SK-N-SH treated with all-trans-retinoic acid at 6 μM for 48 hours (cell line): ENCODE results near the gene CARS1.

Experiments
- ATAC-seq: fragments of 200-7000 bp; cut with Tn5 transposase; 3 replicates; pipeline ENCODE4 v1.9.1; 2020; ENCODE audit warnings: mild to moderate bottlenecking, moderate library complexity
- ARNTL ChIP-seq: fragments of 450-650 bp; formaldehyde crosslinking; IDR thresholded peaks from 2 replicates; pipeline ENCODE4 v1.5.0; 2020; ENCODE audit warnings: low read depth, mild to moderate bottlenecking, moderate library complexity, borderline replicate concordance
- BACH2 ChIP-seq: fragments of 250-450 bp; sonication (Bioruptor Pico); IDR thresholded peaks from 2 replicates; pipeline ENCODE4 v1.9.0; 2021; ENCODE audit warnings: mild to moderate bottlenecking, borderline replicate concordance
- CREB5 ChIP-seq: fragments of 250-450 bp; sonication (Bioruptor Pico); IDR thresholded peaks from 2 replicates; pipeline ENCODE4 v1.5.1; 2020; ENCODE audit warnings: low read depth, mild to moderate bottlenecking, moderate library complexity
- CSDC2 ChIP-seq: fragments of 250-450 bp; sonication (Bioruptor Pico); IDR thresholded peaks from 2 replicates; pipeline ENCODE4 v1.5.0; 2020; ENCODE audit warnings: mild to moderate bottlenecking, moderate library complexity
- CSRNP3 ChIP-seq: fragments of 250-450 bp; sonication (Bioruptor Pico); IDR thresholded peaks from 2 replicates; pipeline ENCODE4 v1.5.1; 2021; ENCODE audit warnings: mild to moderate bottlenecking, moderate library complexity
- ESRRG ChIP-seq: fragments of 250-450 bp; sonication (Bioruptor Pico); IDR thresholded peaks from 2 replicates; pipeline ENCODE4 v1.6.1; 2021; ENCODE audit warnings: mild to moderate bottlenecking
- GLIS3 ChIP-seq: fragments of 250-450 bp; sonication (Bioruptor Pico); IDR thresholded peaks from 2 replicates; pipeline ENCODE4 v1.5.0; 2020; ENCODE audit warnings: mild to moderate bottlenecking, moderate library complexity
- ISL1 ChIP-seq: fragments of 250-450 bp; sonication (Bioruptor Pico); IDR thresholded peaks from 2 replicates; pipeline ENCODE4 v2.1.2; 2022; ENCODE audit warnings: mild to moderate bottlenecking, moderate library complexity
- OSR1 ChIP-seq: fragments of 250-450 bp; sonication (Bioruptor Pico); IDR thresholded peaks from 2 replicates; pipeline ENCODE4 v1.8.0; 2022; ENCODE audit warnings: moderate library complexity, mild to moderate bottlenecking, inconsistent platforms
- PPARA ChIP-seq: fragments of 250-450 bp; sonication (Bioruptor Pico); IDR thresholded peaks from 2 replicates; pipeline ENCODE4 v1.5.0; 2020; ENCODE audit warnings: mild to moderate bottlenecking, borderline replicate concordance
- RARB ChIP-seq: fragments of 250-450 bp; sonication (Bioruptor Pico); IDR thresholded peaks from 2 replicates; pipeline ENCODE4 v1.8.0; 2021; ENCODE audit warnings: mild to moderate bottlenecking, moderate library complexity
- SNAI2 ChIP-seq: fragments of 250-450 bp; sonication (Bioruptor Pico); IDR thresholded peaks from 2 replicates; pipeline ENCODE4 v1.5.0; 2020; ENCODE audit warnings: mild to moderate bottlenecking, moderate library complexity
- TCF4 ChIP-seq: fragments of 250-450 bp; sonication (Bioruptor Pico); IDR thresholded peaks from 2 replicates; pipeline ENCODE4 v1.8.0; 2021; ENCODE audit warnings: mild to moderate bottlenecking, moderate library complexity, borderline replicate concordance
- TOX ChIP-seq: fragments of 250-450 bp; sonication (Bioruptor Pico); IDR thresholded peaks from 2 replicates; pipeline ENCODE4 v1.8.0; 2021; ENCODE audit warnings: mild to moderate bottlenecking, moderate library complexity, borderline replicate concordance
- ZC3H10 ChIP-seq: fragments of 250-450 bp; sonication (Bioruptor Pico); IDR thresholded peaks from 2 replicates; pipeline ENCODE4 v1.5.1; 2021; ENCODE audit warnings: mild to moderate bottlenecking, moderate library complexity
- ZFP3 ChIP-seq: fragments of 250-450 bp; sonication (Bioruptor Pico); IDR thresholded peaks from 2 replicates; pipeline ENCODE4 v1.5.0; 2020; ENCODE audit warnings: mild to moderate bottlenecking, moderate library complexity
- ZFP30 ChIP-seq: fragments of 450-650 bp; formaldehyde crosslinking; IDR thresholded peaks from 2 replicates; pipeline ENCODE4 v1.5.0; 2022; ENCODE audit warnings: mild to moderate bottlenecking, moderate library complexity
- ZNF565 ChIP-seq: fragments of 450-650 bp; formaldehyde crosslinking; conservative IDR thresholded peaks from 2 replicates; pipeline ENCODE4 v1.5.0; 2020; ENCODE audit warnings: low read depth, mild to moderate bottlenecking, moderate library complexity
- ZNF70 ChIP-seq: fragments of 450-650 bp; formaldehyde crosslinking; IDR thresholded peaks from 2 replicates; pipeline ENCODE4 v1.5.0; 2020; ENCODE audit warnings: mild to moderate bottlenecking, moderate library complexity
- ZNF8 ChIP-seq: fragments of 450-650 bp; formaldehyde crosslinking; IDR thresholded peaks from 2 replicates; pipeline ENCODE4 v1.5.0; 2020; ENCODE audit warnings: mild to moderate bottlenecking, moderate library complexity
- TF ChIP-seq, protein P1 (sequence below): fragments of 250-450 bp; sonication (Bioruptor Pico); IDR thresholded peaks from 2 replicates; pipeline ENCODE4 v1.8.0; 2020; ENCODE audit warnings: mild to moderate bottlenecking, moderate library complexity, borderline replicate concordance
- TF ChIP-seq, protein P2 (sequence below): fragments of 250-450 bp; sonication (Bioruptor Pico); IDR thresholded peaks from 2 replicates; pipeline ENCODE4 v1.8.0; 2021; ENCODE audit warnings: low read depth, mild to moderate bottlenecking, moderate library complexity, borderline replicate concordance

The CARS1 gene

GRCh38 chr11:3010521-3011275, 46.5 kb downstream of the CARS1 start:
- TF ChIP-seq ZNF565 = no peak
- no peak for TF ChIP-seq CREB5 (CRISPR knock-in tag)
- TF ChIP-seq ZFP30 (CRISPR knock-in tag) = no peak
- TF ChIP-seq BACH2 = no peak
- no peak for TF ChIP-seq OSR1 (CRISPR knock-in tag)
- TF ChIP-seq CSDC2 = no peak
- no peak for TF ChIP-seq GLIS3 (CRISPR knock-in tag)
- no peak for TF ChIP-seq ISL1
- no peak for TF ChIP-seq ZNF8 (CRISPR knock-in tag)
- TF ChIP-seq TOX (CRISPR knock-in tag) = no peak
- TF ChIP-seq, protein P1, sequence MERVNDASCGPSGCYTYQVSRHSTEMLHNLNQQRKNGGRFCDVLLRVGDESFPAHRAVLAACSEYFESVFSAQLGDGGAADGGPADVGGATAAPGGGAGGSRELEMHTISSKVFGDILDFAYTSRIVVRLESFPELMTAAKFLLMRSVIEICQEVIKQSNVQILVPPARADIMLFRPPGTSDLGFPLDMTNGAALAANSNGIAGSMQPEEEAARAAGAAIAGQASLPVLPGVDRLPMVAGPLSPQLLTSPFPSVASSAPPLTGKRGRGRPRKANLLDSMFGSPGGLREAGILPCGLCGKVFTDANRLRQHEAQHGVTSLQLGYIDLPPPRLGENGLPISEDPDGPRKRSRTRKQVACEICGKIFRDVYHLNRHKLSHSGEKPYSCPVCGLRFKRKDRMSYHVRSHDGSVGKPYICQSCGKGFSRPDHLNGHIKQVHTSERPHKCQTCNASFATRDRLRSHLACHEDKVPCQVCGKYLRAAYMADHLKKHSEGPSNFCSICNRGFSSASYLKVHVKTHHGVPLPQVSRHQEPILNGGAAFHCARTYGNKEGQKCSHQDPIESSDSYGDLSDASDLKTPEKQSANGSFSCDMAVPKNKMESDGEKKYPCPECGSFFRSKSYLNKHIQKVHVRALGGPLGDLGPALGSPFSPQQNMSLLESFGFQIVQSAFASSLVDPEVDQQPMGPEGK (CRISPR knock-in tag) = no peak
- TF ChIP-seq RARB (CRISPR knock-in tag) = no peak
- no peak for TF ChIP-seq ZC3H10 (CRISPR knock-in tag)
- no peak for TF ChIP-seq TCF4 (CRISPR knock-in tag)
- no peak for TF ChIP-seq ZFP3 (CRISPR knock-in tag)
- no peak for TF ChIP-seq ESRRG
- TF ChIP-seq PPARA (CRISPR knock-in tag) = no peak
- TF ChIP-seq ZNF70 = no peak
- no peak for ATAC-seq

GRCh38 chr11:3010004-3010403, 47.2 kb downstream of the CARS1 start:
- ATAC-seq = no peak; the same call in 2 of the 3 replicates
- no peak for TF ChIP-seq CSRNP3
- no peak for TF ChIP-seq TCF4 (CRISPR knock-in tag)
- TF ChIP-seq ZNF70 = no peak
- no peak for TF ChIP-seq CSDC2
- no peak for TF ChIP-seq OSR1 (CRISPR knock-in tag)
- no peak for TF ChIP-seq CREB5 (CRISPR knock-in tag)
- TF ChIP-seq BACH2 = no peak
- no peak for TF ChIP-seq ZNF8 (CRISPR knock-in tag)
- no peak for TF ChIP-seq ISL1
- TF ChIP-seq ZC3H10 (CRISPR knock-in tag) = no peak
- TF ChIP-seq ZFP3 (CRISPR knock-in tag) = no peak
- TF ChIP-seq, protein P2, sequence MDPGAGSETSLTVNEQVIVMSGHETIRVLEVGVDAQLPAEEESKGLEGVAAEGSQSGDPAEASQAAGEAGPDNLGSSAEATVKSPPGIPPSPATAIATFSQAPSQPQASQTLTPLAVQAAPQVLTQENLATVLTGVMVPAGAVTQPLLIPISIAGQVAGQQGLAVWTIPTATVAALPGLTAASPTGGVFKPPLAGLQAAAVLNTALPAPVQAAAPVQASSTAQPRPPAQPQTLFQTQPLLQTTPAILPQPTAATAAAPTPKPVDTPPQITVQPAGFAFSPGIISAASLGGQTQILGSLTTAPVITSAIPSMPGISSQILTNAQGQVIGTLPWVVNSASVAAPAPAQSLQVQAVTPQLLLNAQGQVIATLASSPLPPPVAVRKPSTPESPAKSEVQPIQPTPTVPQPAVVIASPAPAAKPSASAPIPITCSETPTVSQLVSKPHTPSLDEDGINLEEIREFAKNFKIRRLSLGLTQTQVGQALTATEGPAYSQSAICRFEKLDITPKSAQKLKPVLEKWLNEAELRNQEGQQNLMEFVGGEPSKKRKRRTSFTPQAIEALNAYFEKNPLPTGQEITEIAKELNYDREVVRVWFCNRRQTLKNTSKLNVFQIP = no peak
- TF ChIP-seq ESRRG = no peak
- TF ChIP-seq, all 23 proteins: peak for 0

DNA sequence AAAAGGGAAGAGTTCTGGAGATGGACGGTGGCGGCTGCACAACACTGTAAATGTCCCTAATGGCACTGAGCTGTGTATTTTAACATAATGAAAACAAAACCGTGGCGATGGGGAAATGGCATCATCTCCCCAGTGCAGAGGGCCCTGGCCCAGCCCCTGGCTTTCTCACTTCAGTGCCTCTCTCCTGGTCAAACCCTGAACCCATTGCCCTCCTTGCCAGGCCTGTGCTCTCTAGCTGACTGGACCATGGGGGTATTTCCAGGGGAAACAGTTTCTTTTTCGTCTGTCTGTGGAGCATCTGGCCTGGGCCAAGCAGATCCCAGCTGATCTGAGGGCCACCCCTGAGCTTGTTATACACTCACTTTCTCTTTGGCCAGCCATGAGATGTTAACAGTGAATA, 47.7 kb downstream of the CARS1 start:
- ATAC-seq = no peak
- no peak for TF ChIP-seq ARNTL (CRISPR knock-in tag)
- no peak for TF ChIP-seq OSR1 (CRISPR knock-in tag)
- no peak for TF ChIP-seq SNAI2 (CRISPR knock-in tag)
- TF ChIP-seq ZNF70 = no peak
- TF ChIP-seq BACH2 = no peak
- TF ChIP-seq, protein P2 = no peak
- TF ChIP-seq ESRRG = no peak
- no peak for TF ChIP-seq PPARA (CRISPR knock-in tag)
